Kidney epithelial cell (primary cell): ENCODE data around the gene DMXL1. TPM values are rescaled to one million over a fixed set of nuclear protein-coding genes. Genes with fewer than 3 reads are reported as not detected.
"Not testable (repeated sequence)": the region's sequence is repeated elsewhere in the genome, so short reads cannot be mapped to it uniquely, and the experiment has no call there.

Experiments
- DNase-seq: peaks from one replicate; pipeline ENCODE4 v3.0.0-alpha.2; 2010; ENCODE audit warnings: low read depth
- H3K27me3 ChIP-seq: 2 replicates; pipeline ENCODE4 v1.6.0; 2011; ENCODE audit warnings: low read length; ENCODE audit not compliant: control insufficient read depth, insufficient read depth
- H3K36me3 ChIP-seq: 2 replicates; pipeline ENCODE4 v1.5.1; 2011; ENCODE audit warnings: low read length; ENCODE audit not compliant: control insufficient read depth, insufficient read depth
- H3K4me3 ChIP-seq: 2 replicates; pipeline ENCODE4 v1.5.1; 2011; ENCODE audit warnings: low read depth, mild to moderate bottlenecking, control low read depth, low read length
- total RNA-seq: library from RNA; depleted of rRNA; stranded (reverse); fragments of >200 nt; gene quantifications from 2 replicates; pipeline ENCODE4 v1.2.3, GENCODE V29; 2015
- TF ChIP-seq, protein P1 (sequence below): IDR thresholded peaks from 2 replicates; pipeline ENCODE4 v1.5.1; 2011; ENCODE audit warnings: mild to moderate bottlenecking, moderate library complexity, low read length, control low read depth, inconsistent platforms; ENCODE audit not compliant: insufficient read depth, poor library complexity, severe bottlenecking

The DMXL1 gene
- total RNA-seq, 1 donor from 2014 or later, result 20.8 TPM

DNA sequence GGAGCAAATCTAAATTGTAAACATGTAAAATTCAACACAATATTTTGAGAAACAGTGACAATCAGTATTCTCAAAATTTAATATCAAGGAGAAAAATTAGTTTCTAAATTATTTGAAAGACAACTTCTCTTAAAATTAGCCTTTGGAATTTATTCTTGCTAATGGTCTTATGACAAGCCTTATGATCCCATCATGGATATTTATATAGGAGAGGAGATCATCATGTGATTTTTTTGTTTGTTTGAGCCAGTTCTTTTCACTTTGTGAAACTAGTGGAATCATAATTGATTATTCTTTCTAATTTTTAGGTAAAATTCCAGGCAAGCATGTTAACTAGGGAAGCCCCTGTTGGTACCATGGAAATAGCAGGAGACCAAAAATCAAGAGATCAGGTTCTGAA lies 24.7 kb downstream of the DMXL1 start:
- no peak for DNase-seq
- TF ChIP-seq, protein P1, sequence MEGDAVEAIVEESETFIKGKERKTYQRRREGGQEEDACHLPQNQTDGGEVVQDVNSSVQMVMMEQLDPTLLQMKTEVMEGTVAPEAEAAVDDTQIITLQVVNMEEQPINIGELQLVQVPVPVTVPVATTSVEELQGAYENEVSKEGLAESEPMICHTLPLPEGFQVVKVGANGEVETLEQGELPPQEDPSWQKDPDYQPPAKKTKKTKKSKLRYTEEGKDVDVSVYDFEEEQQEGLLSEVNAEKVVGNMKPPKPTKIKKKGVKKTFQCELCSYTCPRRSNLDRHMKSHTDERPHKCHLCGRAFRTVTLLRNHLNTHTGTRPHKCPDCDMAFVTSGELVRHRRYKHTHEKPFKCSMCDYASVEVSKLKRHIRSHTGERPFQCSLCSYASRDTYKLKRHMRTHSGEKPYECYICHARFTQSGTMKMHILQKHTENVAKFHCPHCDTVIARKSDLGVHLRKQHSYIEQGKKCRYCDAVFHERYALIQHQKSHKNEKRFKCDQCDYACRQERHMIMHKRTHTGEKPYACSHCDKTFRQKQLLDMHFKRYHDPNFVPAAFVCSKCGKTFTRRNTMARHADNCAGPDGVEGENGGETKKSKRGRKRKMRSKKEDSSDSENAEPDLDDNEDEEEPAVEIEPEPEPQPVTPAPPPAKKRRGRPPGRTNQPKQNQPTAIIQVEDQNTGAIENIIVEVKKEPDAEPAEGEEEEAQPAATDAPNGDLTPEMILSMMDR, result no peak

DNA sequence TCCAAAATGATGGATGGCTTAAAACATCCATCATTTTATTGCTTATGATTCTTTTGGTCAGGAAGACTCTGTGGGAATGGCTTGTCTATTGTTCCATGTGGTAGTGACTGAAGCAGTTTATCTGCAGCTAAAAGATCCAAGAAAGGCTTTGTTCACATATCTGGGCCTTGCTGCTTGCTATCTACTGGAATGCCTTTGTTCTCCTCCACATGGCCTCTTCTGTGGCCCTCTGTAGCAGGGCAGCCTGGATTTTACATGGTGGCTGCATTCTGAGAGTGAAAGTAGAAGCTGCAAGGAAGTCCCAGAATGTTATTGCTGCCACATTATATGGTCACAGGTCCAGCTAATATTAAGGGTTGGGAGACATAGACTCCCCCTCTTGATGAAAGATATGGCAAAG lies 35.1 kb downstream of the DMXL1 start:
- H3K36me3 ChIP-seq, result no peaks in the 10 kb centered on the region
- no peaks in the 10 kb centered on the region for H3K27me3 ChIP-seq
- TF ChIP-seq, protein P1, result no peak
- no peak for DNase-seq
- no peak overlapping the region for H3K4me3 ChIP-seq

More for the DNA sequence above, 24.7 kb downstream of the DMXL1 start:
- Histone ChIP-seq H3K27me3 (no peaks in the 10 kb centered on the region), H3K36me3 (no peaks in the 10 kb centered on the region), H3K4me3 (no peak overlapping the region)

DNA sequence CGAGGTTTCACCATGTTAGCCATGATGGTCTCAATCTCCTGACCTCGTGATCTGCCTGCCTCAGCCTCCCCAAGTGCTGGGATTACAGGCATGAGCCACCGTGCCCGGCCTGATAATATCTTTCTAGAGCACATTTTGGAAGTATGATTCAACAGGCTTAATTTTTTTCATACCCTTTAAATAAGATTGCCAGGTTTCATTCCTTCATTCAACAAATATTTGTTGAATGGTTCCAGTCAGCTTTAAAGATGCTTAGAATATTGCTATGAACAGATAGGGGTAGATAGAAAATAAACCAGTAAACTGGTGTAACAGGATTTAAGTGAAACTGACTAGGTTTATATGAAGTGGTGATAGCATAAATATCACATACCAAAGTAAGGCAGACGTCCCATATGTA lies 41.3 kb downstream of the DMXL1 start:
- Histone ChIP-seq H3K27me3 (no peaks in the 10 kb centered on the region), H3K36me3 (no peaks in the 10 kb centered on the region), H3K4me3 (no peak overlapping the region)
- DNase-seq, result no peak
- TF ChIP-seq, protein P1, result no peak

DNA sequence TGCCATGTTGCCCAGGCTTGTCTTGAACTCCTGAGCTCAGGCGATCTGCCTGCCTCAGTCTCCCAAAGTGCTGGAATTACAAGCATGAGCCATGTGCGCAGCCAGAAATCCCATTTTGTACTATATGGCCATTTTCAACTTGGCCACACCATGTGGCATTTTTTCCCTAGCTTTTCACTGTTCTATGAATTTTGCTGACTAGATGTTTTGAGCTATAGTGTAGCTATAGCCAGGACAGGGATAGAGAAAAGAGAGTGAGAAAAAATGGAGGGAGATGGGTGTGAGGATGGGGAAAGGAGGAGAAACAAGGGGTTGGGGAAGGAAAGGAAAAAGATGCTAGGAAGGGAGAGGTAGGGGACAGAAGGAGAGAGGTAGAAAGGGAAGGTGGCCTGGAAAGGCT lies 46.4 kb downstream of the DMXL1 start:
- Histone ChIP-seq H3K27me3 (no peaks in the 10 kb centered on the region), H3K36me3 (no peaks in the 10 kb centered on the region), H3K4me3 (no peak overlapping the region)
- DNase-seq, result no peak
- TF ChIP-seq, protein P1, result no peak

DNA sequence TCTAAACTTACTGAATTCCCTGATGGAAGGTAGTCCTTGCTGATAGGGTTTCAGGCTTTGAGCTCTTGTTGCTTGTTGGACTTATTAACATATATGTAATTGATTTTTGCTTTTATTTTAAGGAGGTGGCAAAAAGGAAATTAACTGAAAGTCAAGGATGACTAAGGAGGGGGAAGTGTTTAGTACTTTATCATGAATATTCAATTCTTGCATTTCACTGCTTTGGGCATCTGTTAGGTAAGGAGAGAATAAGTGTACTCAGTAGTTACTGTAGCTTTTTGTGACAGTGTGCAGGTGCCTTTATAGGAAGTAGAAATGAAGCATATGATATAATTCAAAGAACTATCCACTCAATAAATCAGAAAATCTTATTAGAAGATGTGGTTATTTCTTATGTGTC lies 47.1 kb downstream of the DMXL1 start:
- no peak for DNase-seq
- TF ChIP-seq, protein P1, result no peak
- Histone ChIP-seq H3K27me3 (no peaks in the 10 kb centered on the region), H3K4me3 (no peak overlapping the region), H3K36me3 (no peaks in the 10 kb centered on the region)

DNA sequence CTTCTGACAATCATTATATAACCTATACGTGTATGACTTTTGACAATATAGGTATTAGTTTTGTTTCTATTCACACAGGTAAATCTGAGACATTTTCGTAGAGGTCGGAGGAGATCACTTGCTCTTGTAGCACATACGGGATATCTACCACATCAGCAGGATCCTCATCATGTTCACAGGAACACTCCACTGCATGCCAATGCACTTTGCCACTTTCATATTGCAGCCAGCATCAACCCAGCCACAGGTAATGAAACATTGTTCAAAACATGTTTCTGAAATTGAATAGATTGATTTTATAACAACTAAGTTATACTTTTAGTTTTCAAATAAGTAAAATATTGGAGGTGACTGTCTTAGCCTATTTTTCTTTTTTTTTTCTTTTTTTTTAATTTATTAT lies 50.0 kb downstream of the DMXL1 start:
- no peaks in the 10 kb centered on the region for H3K27me3 ChIP-seq
- DNase-seq, result no peak
- H3K4me3 ChIP-seq, result no peak overlapping the region
- TF ChIP-seq, protein P1, result no peak
- H3K36me3 ChIP-seq, result no peaks in the 10 kb centered on the region

DNA sequence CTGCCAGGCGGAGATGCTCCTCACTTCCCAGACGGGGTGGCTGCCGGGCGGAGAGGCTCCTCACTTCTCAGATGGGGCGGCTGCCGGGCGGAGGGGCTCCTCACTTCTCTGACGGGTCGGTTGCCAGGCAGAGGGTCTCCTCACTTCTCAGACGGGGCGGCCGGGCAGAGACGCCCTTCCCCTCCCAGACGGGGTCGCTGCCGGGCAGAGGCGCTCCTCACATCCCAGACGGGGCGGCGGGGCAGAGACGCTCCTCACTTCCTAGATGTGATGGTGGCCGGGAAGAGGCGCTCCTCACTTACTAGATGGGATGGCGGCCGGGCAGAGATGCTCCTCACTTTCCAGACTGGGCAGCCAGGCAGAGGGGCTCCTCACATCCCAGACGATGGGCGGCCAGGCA lies 51.6 kb downstream of the DMXL1 start:
- not testable (repeated sequence) for H3K27me3 ChIP-seq, H3K36me3 ChIP-seq, DNase-seq, H3K4me3 ChIP-seq
